ENCODE data around the gene SLC17A9.

- TF ChIP-seq CTCF (IDR thresholded peaks at IDR 0.05) (no peak), POLR2A (IDR thresholded peaks at IDR 0.05) (no peak)
These were observed 9.1 kb upstream of the SLC17A9 start for GRCh38 chr20:62943396-62943795.

All from adrenal gland (tissue), 5 donors.